ENCODE data around the gene POLR3B. TPM values are rescaled to one million over a fixed set of nuclear protein-coding genes. Genes with fewer than 3 reads are reported as not detected.

POLR3B gene
- total RNA-seq, 1 experiment from 2014 or later, result 10.7 TPM

GRCh38 chr12:106445959-106446358 lies 88.4 kb downstream of the POLR3B start:
- intact Hi-C loops (cut with micrococcal nuclease), result no loop called here
- H3K4me2 ChIP-seq (ENCODE audit: low read length), result no peak overlapping the region
- POLR2A ChIA-PET, result no interaction called here
- no peak overlapping the region for H3K9ac ChIP-seq (ENCODE audit: low read length)
- no peaks in the 10 kb centered on the region for H3K4me1 ChIP-seq (ENCODE audit: control insufficient read depth in 1 of 2, insufficient read depth in 2 of 2, low read length in 2 of 2)
- no peak overlapping the region for H3K4me3 ChIP-seq (replicated peaks in 1 of 2; ENCODE audit: low read depth in 1 of 2, low read length in 2 of 2)
- TF ChIP-seq YY1 (IDR thresholded peaks at IDR 0.05; ENCODE audit: extremely low read depth, insufficient replicate concordance, low read depth, low read length) (no peak), CTCF (IDR thresholded peaks at IDR 0.05 in 2 of 3, conservative IDR thresholded peaks at IDR 0.05 in 1 of 3; ENCODE audit: borderline replicate concordance in 1 of 3, insufficient read depth in 1 of 3, low read depth in 2 of 3, low read length in 2 of 3) (no peak), ELF1 (IDR thresholded peaks at IDR 0.05; ENCODE audit: borderline replicate concordance, low read depth) (no peak), EZH2phosphoT487 (IDR thresholded peaks at IDR 0.05; ENCODE audit: borderline replicate concordance) (no peak), ZFX (IDR thresholded peaks at IDR 0.05) (no peak), SIN3A (IDR thresholded peaks at IDR 0.05; ENCODE audit: low read depth) (no peak), CBX3 (IDR thresholded peaks at IDR 0.05; ENCODE audit: low read depth) (no peak)
- DNase-seq (ENCODE audit: low read depth, low spot score) (no peak), ATAC-seq (no peak)
- no peaks in the 10 kb centered on the region for H3K27me3 ChIP-seq (ENCODE audit: insufficient read depth, low read length)
- no peaks in the 10 kb centered on the region for H3K9me3 ChIP-seq (ENCODE audit: control insufficient read depth in 1 of 2, insufficient read depth in 1 of 2, low read depth in 1 of 2, low read length in 2 of 2)
- no TSS peak for BruUV-seq (replicated peaks)
- H2AFZ ChIP-seq (ENCODE audit: low read depth, low read length, poor library complexity, severe bottlenecking), result no peak overlapping the region
- H4K20me1 ChIP-seq (ENCODE audit: insufficient read depth), result no peaks in the 10 kb centered on the region; the same call in 1 of the 2 replicates
- no peaks in the 10 kb centered on the region for H3K79me2 ChIP-seq (ENCODE audit: insufficient read depth, low read length)
- RAD21 ChIA-PET (ENCODE audit: low non-redundant PET in 1 of 2, low total read pairs in 2 of 2, uncharacterized antibody in 2 of 2, unreplicated experiment in 2 of 2), result no interaction called here
- no peak overlapping the region for H3K27ac ChIP-seq (ENCODE audit: low read depth, low read length)
- H3K36me3 ChIP-seq (ENCODE audit: control insufficient read depth in 1 of 2, insufficient read depth in 2 of 2, low read length in 2 of 2), result no peaks in the 10 kb centered on the region
- CTCF ChIA-PET, result no interaction called here
- H3K9me2 ChIP-seq (ENCODE audit: insufficient read depth), result no peaks in the 10 kb centered on the region

GRCh38 chr12:106446419-106447092 lies 89.0 kb downstream of the POLR3B start:
- ChIA-PET RAD21 (ENCODE audit: low non-redundant PET in 1 of 2, low total read pairs in 2 of 2, uncharacterized antibody in 2 of 2, unreplicated experiment in 2 of 2) (no interaction called here), POLR2A (no interaction called here), CTCF (no interaction called here)
- H3K9ac ChIP-seq (ENCODE audit: low read length), result no peak overlapping the region
- H3K79me2 ChIP-seq (ENCODE audit: insufficient read depth, low read length), result no peaks in the 10 kb centered on the region
- intact Hi-C loops (cut with micrococcal nuclease), result no loop called here
- TF ChIP-seq POLR2AphosphoS5 (IDR thresholded peaks at IDR 0.05; ENCODE audit: low read depth, low read length) (no peak), ATF3 (IDR thresholded peaks at IDR 0.05) (no peak), POLR2A (IDR thresholded peaks at IDR 0.05; ENCODE audit: borderline replicate concordance, extremely low read depth, insufficient read depth, insufficient read length) (no peak), EGR1 (IDR thresholded peaks at IDR 0.05; ENCODE audit: low read depth) (no peak), ZNF274 (IDR thresholded peaks at IDR 0.05; ENCODE audit: low read depth, low read length) (no peak), CEBPB (IDR thresholded peaks at IDR 0.05; ENCODE audit: low read depth) (no peak)
- no peak overlapping the region for H2AFZ ChIP-seq (ENCODE audit: low read depth, low read length, poor library complexity, severe bottlenecking)
- H3K36me3 ChIP-seq (ENCODE audit: control insufficient read depth in 1 of 2, insufficient read depth in 2 of 2, low read length in 2 of 2), result no peaks in the 10 kb centered on the region
- H3K4me2 ChIP-seq (ENCODE audit: low read length), result no peak overlapping the region
- H4K20me1 ChIP-seq (ENCODE audit: insufficient read depth), result no peaks in the 10 kb centered on the region; the same call in 1 of the 2 replicates
- no peaks in the 10 kb centered on the region for H3K27me3 ChIP-seq (ENCODE audit: insufficient read depth, low read length)
- H3K9me3 ChIP-seq (ENCODE audit: control insufficient read depth in 1 of 2, insufficient read depth in 1 of 2, low read depth in 1 of 2, low read length in 2 of 2), result no peaks in the 10 kb centered on the region
- H3K4me1 ChIP-seq (ENCODE audit: control insufficient read depth in 1 of 2, insufficient read depth in 2 of 2, low read length in 2 of 2), result no peaks in the 10 kb centered on the region
- H3K27ac ChIP-seq (ENCODE audit: low read depth, low read length), result no peak overlapping the region
- ATAC-seq (no peak), DNase-seq (ENCODE audit: low read depth, low spot score) (no peak)
- H3K4me3 ChIP-seq (replicated peaks in 1 of 2; ENCODE audit: low read depth in 1 of 2, low read length in 2 of 2), result no peak overlapping the region
- H3K9me2 ChIP-seq (ENCODE audit: insufficient read depth), result no peaks in the 10 kb centered on the region
- BruUV-seq (replicated peaks), result no TSS peak

Data from HCT116 (cell line).